NCI-H1436 treated with DMSO at 0.1 percent for 48 hours (cell line): ENCODE data around the gene SH3RF3.

Experiments
- DNase-seq: peaks from one replicate; lab custom pipeline; 2025; lab: John Stamatoyannopoulos, UW

Gene SH3RF3

DNA sequence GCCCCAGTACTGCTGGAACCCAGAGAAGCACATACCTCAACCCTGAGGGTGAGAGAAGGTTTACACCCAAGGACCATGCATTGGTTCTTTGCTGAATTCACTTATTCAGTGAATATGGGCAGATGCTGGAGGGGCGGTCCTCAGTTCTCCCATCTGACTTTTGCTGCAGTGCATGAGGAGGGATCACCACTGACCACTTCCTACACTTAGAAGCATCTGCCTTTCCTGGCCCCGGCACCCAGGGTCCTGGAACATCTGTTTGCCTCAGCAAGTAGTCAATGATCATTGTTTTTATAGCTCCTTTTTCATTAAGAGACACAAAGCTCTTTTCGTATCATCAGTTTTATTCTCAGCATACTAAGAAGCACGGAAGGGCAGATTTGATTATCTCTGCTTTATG lies 211.4 kb downstream of the SH3RF3 start:
- no peak for DNase-seq

- DNase-seq = no peak
Observed at GRCh38 chr2:109341355-109342255, 212.6 kb downstream of the SH3RF3 start.

DNA sequence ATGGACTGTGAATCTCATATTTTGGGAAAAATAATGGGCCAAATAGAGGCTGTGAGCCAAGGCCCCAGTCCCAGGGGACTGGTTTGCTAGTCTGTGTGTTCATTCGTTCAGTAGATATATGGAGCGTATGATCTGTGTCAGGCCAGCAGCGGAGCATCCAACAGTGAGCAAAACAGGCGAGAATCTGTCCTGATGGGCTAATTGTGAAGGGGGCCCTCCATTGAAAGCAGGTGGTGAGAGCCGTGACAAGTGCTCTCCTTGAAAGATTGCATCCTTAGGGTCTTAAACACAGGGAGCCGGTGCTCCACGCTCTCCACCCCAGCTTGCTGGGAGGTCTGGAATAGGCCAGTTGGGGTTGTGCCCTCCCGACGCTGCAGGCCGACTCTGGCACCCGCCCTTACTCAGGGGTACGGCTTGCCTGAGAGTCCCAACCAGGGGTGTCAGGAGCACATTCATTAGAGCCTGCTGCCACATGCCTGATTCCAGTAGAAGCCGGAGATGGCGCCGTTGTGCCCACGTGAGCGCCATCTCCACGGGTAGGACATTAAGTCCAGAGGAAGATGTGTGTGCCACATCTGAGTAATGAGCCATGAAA lies 213.3 kb downstream of the SH3RF3 start:
- DNase-seq = no peak

DNA sequence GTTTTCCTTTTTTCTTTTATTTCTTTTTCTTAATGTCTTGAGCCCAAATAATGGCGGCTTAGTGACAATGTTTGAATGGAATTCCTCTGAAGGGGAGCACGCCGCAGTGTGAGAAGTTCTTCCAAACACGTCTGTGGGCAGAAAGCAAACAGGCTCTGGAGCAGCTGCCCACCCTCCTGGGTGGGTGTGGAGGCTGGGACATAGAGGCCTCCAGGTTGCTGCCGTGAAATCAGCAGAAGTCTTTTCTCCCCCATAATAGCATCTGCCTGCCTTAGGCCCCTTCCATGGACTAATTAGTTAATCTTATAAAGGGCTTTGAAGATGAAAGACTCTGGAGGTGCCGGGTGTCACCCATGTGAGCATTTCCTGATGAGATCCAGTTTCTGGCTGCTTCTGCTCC lies 213.9 kb downstream of the SH3RF3 start:
- no peak for DNase-seq

- no peak for DNase-seq
Observed at GRCh38 chr2:109343460-109343859, 214.5 kb downstream of the SH3RF3 start.

GRCh38 chr2:109344270-109344805 lies 215.3 kb downstream of the SH3RF3 start:
- no peak for DNase-seq

- DNase-seq = no peak
Observed at GRCh38 chr2:109345091-109345490, 216.1 kb downstream of the SH3RF3 start.

GRCh38 chr2:109345653-109346480 lies 216.9 kb downstream of the SH3RF3 start:
- no peak for DNase-seq

- DNase-seq = no peak
Observed at GRCh38 chr2:109346601-109347228, 217.7 kb downstream of the SH3RF3 start.

GRCh38 chr2:109347626-109348025 lies 218.6 kb downstream of the SH3RF3 start:
- DNase-seq = no peak

DNA sequence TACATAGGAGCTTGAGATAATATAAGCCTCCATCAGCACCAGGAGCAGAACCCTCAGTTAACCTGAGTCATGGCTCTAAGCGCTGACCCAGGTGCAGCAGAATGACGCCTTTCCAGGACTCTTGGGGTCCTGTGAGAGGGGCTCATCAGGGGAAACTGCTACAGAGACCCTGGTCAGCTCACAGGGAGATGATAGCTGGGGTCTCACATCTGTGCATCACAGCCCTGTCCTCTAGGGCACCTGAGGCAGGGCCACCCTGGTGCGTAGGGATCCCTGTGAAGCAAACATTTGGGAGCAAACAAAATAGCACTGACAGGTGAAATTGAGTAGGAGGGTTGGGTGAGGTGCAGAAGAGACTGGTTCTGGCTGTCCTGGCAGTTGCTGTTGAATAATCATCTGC lies 219.2 kb downstream of the SH3RF3 start:
- no peak for DNase-seq

- no peak for DNase-seq
Observed at GRCh38 chr2:109348671-109349502, 219.9 kb downstream of the SH3RF3 start.

DNA sequence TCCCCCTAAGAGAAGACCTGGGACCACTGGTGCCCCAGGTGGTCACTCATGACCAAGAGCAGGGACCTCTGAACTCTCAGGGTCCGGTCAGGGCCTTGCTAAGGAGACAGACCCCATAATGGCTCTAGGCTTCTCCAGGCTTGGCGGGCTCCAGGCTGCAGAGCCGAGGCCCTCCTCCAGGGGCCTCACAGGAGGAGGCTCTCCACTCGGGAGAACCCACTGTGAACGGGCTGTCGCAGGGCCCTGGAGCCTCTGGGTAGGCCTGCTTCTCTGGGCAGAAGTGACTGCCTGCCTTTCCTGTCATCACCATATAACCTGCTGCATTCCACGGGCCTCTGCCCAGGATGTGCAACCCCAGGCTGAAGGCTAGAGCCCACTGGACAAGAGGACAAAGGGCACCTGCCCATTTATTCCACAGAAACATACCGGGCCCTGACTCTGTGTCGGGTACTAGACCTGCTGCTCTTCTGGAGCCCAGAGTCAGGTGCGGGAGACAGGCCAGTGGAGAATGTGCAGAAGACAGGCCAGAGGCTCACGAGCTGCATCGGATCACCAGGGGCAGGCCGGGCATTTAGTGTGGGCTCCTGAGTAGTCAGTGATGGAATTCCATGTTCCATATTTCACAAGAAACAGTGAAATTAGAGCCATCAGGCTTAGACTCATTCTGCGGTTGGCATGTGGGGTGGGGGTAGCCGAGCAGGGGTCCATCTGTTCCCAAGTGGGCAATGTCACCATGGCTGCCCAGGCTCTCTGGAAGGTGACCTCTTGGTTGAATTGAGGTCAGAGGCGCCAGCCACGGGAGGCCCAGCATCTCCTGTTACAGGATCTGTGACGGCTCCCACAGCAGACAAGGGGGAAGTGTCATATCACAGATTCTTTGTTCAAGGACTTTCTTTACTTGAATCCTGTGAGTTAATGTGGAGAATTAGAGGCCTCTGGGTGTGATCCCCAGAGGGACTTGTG lies 220.8 kb downstream of the SH3RF3 start:
- DNase-seq = no peak

DNA sequence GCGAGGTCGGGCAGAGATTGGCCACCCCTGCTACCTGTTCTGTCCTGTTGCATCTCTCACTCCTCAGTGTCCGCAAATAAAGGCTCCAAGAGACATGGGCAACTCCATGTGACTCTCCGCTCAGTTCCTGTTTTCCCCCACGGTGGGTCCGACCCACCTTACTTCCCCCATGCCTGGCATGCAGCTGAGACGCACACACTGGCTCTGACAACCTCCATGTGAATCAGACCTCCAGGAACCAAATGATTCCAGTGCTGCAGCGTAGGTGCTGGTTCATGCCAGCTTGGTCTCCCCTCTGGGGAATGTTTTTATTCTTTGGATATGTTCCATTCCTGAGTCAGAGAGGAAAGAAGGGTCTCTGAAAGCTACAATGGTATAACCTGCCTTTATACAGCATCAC lies 221.5 kb downstream of the SH3RF3 start:
- no peak for DNase-seq

GRCh38 chr2:109351164-109351756 lies 222.3 kb downstream of the SH3RF3 start:
- DNase-seq = no peak

DNA sequence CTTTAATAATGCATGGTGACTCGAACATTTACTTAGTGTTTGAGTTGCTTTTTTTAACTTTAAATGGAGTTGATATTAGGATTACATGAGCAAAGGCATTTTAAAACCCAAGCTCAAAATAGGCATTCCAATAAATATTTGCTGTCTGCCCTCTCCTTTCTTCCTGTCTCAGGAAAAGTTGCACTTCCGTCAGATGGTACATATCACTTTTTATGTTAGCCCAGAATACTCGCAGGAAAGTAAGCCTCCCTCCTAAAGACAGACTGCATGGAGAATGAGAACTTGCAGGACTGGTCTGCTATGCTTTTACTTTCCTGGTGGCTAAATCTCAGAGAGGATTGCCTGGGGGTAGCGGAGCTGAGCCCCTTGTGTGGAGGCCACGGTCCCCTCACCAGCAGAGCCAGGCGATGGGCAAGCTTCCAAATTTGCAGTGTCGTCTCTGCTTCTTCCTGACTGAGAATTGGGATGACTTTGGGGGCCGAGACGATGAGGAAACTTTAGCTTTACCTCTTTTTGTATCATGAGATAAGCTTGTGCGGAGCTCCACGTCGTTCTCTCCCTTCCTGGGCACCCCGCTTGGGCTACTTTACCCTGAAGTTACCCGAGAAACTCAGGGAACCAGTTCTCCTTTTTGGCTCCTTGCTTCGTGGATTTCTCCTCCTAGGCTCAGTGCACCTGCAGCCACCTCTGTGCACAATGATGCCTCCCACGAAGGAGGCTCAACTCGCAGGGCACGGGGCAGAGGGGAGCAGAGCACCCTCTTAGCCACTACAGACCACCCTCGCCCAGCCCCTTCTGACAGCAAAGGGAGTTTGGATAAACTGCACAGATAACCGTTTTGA lies 223.3 kb downstream of the SH3RF3 start:
- no peak for DNase-seq

DNA sequence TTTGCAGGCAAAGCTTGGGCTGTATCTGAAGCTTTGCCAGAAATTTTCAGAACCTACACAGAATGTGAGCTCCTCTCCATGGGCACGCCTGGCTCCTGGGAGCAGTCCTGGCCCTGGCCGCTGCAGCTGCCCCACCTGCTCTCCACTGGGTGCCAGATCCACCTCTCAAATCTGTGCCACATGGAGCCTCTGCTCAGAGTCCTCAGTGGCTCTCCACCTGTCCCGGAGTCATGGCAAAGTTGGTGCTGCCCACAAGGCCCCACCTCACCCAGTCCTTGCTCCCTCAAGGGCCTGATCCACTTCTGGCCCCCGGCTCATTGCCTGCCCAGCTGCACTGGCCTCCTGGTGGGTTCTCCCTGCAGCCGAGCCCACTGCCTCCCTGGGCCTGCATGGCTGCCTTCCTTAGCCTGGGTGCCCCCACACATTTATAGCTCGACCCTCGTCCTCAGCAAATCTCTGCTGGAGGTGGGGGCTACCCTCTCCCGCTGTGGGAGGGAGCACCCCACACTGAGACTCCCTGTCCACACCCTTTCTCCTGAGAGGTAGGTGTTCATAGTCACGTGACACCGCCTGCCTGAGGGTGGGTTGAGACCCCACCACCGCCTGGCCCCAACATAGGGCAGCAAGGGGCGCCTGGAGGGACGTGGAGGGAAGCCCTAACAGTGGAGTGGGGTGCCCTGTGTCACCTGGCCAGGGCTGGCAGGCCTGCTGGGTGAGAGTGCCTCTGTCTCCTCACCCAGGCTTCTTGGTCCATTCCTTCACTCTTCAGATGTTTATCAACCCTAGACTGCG lies 224.1 kb downstream of the SH3RF3 start:
- no peak for DNase-seq
